ENCODE results near the gene PRPF40B.

Gene PRPF40B

GRCh38 chr12:49588281-49588680 lies 35.1 kb upstream of the PRPF40B start:
- Histone ChIP-seq H4K8ac (ENCODE audit: low read depth, low read length) (no peak overlapping the region), H3K9ac (ENCODE audit: low read length) (no peak overlapping the region), H2AK5ac (ENCODE audit: low read length) (no peak overlapping the region), H2BK15ac (replicated peaks; ENCODE audit: low read depth) (no peak overlapping the region), H3K56ac (ENCODE audit: low read length) (no peak overlapping the region), H3K36me3 (ENCODE audit: control insufficient read depth, insufficient read depth, low read length) (no peaks in the 10 kb centered on the region), H3K79me1 (ENCODE audit: low read length) (no peaks in the 10 kb centered on the region), H3K27me3 (ENCODE audit: insufficient read depth, low read length, poor library complexity) (no peaks in the 10 kb centered on the region), H3K4me1 (ENCODE audit: control insufficient read depth, low read depth, low read length) (no peaks in the 10 kb centered on the region), H3K79me2 (ENCODE audit: control insufficient read depth, insufficient read depth, low read length) (no peaks in the 10 kb centered on the region), H3K23ac (ENCODE audit: low read length) (no peak overlapping the region), H3K18ac (ENCODE audit: low read length) (no peak overlapping the region), H4K5ac (ENCODE audit: low read length) (no peak overlapping the region), H3K4me3 (ENCODE audit: low read length) (no peak overlapping the region), H3K4ac (ENCODE audit: low read depth, low read length) (no peak overlapping the region), H2BK5ac (ENCODE audit: low read length) (no peak overlapping the region), H3K4me2 (ENCODE audit: low read length) (no peak overlapping the region), H3K27ac (ENCODE audit: low read depth, low read length) (no peak overlapping the region), H2BK120ac (ENCODE audit: low read depth, low read length) (no peak overlapping the region)
- WGBS (ENCODE audit: extremely low coverage, insufficient coverage, low lambda C conversion rate): no CpG with 5 or more reads among the region's 7 CpGs
- DNase-seq: no peak

DNA sequence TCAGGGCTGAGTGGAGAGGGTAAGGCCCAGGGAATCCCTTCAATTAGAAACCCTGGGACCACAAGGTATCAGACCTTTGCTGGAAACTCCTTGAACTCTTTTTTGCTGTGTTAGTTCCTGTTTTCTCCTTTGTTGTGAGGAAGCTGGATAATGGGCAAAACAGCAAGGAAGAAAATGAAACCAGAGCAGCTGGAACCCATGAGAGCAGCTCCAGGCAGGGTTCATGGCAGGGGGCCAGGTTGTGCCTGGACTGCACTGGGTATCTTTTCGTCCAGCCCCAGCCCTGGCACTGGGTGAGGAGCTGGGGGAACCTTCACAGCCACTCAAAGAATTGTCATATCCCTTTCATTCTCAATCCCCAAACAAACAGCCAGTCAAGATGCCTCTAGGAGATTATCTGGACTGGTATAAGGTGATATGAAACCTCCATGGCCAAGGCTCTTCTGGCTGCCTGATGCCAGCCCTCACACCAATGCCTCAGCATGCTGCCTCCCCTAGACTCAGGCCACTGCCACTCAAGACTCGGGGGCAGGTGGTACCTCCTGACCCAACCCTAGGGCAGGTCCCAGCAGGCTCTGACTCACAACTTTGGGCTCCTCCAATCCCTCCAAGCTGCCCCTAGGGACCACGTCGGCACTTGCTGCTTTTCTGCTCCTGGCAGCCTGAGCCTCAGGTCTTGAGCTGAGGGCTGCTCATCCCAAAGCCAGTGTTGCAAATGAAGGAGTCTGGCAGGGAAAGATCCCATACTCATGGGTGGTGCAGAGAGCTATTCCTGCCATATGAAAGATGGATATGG lies 34.4 kb upstream of the PRPF40B start:
- Histone ChIP-seq H2AK5ac (ENCODE audit: low read length) (no peak overlapping the region), H3K79me2 (ENCODE audit: control insufficient read depth, insufficient read depth, low read length) (no peaks in the 10 kb centered on the region), H3K36me3 (ENCODE audit: control insufficient read depth, insufficient read depth, low read length) (no peaks in the 10 kb centered on the region), H3K4ac (ENCODE audit: low read depth, low read length) (no peak overlapping the region), H2BK120ac (ENCODE audit: low read depth, low read length) (no peak overlapping the region), H3K23ac (ENCODE audit: low read length) (no peak overlapping the region), H2BK5ac (ENCODE audit: low read length) (no peak overlapping the region), H3K4me3 (ENCODE audit: low read length) (no peak overlapping the region), H3K4me1 (ENCODE audit: control insufficient read depth, low read depth, low read length) (no peaks in the 10 kb centered on the region), H4K5ac (ENCODE audit: low read length) (no peak overlapping the region), H3K4me2 (ENCODE audit: low read length) (no peak overlapping the region), H3K56ac (ENCODE audit: low read length) (no peak overlapping the region), H3K27me3 (ENCODE audit: insufficient read depth, low read length, poor library complexity) (no peaks in the 10 kb centered on the region), H2BK15ac (replicated peaks; ENCODE audit: low read depth) (no peak overlapping the region), H3K79me1 (ENCODE audit: low read length) (no peaks in the 10 kb centered on the region), H3K9ac (ENCODE audit: low read length) (no peak overlapping the region), H3K27ac (ENCODE audit: low read depth, low read length) (no peak overlapping the region), H4K8ac (ENCODE audit: low read depth, low read length) (no peak overlapping the region), H3K18ac (ENCODE audit: low read length) (no peak overlapping the region)
- WGBS (ENCODE audit: extremely low coverage, insufficient coverage, low lambda C conversion rate): no CpG with 5 or more reads among the region's 4 CpGs
- no peak for DNase-seq

DNA sequence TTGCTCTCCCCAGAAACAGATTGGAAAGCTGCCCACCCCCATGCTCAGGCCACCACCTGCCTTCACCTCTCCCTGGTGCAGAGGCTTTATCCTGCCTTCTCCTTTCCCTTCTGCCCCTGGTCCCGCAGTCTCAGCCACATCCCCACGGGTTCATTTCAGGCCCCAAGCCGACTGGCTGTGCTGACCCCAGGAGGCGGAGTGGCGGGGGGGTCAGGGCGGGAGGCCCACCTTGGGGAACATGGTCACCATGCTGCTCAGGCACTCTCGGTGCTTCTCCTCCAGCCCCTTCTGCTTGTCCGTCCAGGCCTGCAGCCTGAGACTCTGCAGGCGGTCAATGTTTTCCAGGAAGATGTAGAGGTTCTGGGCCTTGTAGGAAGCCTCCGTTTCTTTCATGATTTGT lies 24.8 kb upstream of the PRPF40B start:
- Histone ChIP-seq H3K9ac (ENCODE audit: low read length) (no peak overlapping the region), H3K27ac (ENCODE audit: low read depth, low read length) (no peak overlapping the region), H3K23ac (ENCODE audit: low read length) (no peak overlapping the region), H4K8ac (ENCODE audit: low read depth, low read length) (no peak overlapping the region), H3K79me2 (ENCODE audit: control insufficient read depth, insufficient read depth, low read length) (no peaks in the 10 kb centered on the region), H3K4me2 (ENCODE audit: low read length) (no peak overlapping the region), H2BK5ac (ENCODE audit: low read length) (no peak overlapping the region), H4K5ac (ENCODE audit: low read length) (no peak overlapping the region), H3K79me1 (ENCODE audit: low read length) (no peaks in the 10 kb centered on the region), H3K36me3 (ENCODE audit: control insufficient read depth, insufficient read depth, low read length) (no peaks in the 10 kb centered on the region), H3K27me3 (ENCODE audit: insufficient read depth, low read length, poor library complexity) (no peaks in the 10 kb centered on the region), H2BK15ac (replicated peaks; ENCODE audit: low read depth) (no peak overlapping the region), H3K18ac (ENCODE audit: low read length) (no peak overlapping the region), H2AK5ac (ENCODE audit: low read length) (no peak overlapping the region), H3K4ac (ENCODE audit: low read depth, low read length) (no peak overlapping the region), H3K4me3 (ENCODE audit: low read length) (no peak overlapping the region), H3K4me1 (ENCODE audit: control insufficient read depth, low read depth, low read length) (no peaks in the 10 kb centered on the region), H3K56ac (ENCODE audit: low read length) (no peak overlapping the region), H2BK120ac (ENCODE audit: low read depth, low read length) (no peak overlapping the region)
- WGBS (ENCODE audit: extremely low coverage, insufficient coverage, low lambda C conversion rate): no CpG with 5 or more reads among the region's 10 CpGs
- no peak for DNase-seq

DNA sequence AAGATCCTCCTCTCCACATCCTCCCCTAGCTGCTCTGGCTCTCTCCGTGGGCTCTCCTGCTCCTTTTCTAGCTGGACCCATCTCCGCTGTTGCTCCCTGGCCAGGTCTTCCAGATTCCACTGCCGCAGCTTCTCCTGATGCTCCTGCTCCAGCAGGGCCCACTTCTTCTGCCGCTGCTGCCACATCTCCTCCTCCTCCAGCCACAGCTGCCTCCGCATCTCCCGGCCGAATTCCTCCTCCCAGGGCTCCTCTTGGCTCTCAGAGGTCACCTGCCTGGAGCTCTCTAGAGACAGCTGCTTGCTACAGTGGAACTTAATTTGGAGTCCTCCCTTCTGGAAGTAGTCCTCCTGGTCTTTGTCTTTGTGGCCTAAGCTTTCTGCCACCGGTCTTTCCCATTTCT lies 23.4 kb upstream of the PRPF40B start:
- no peaks in the 10 kb centered on the region for H3K79me1 ChIP-seq (ENCODE audit: low read length)
- no peak overlapping the region for H3K4me2 ChIP-seq (ENCODE audit: low read length)
- no peak overlapping the region for H3K23ac ChIP-seq (ENCODE audit: low read length)
- H3K36me3 ChIP-seq (ENCODE audit: control insufficient read depth, insufficient read depth, low read length): no peaks in the 10 kb centered on the region
- no peak overlapping the region for H3K27ac ChIP-seq (ENCODE audit: low read depth, low read length)
- H2BK15ac ChIP-seq (replicated peaks; ENCODE audit: low read depth): no peak overlapping the region
- no peak overlapping the region for H4K8ac ChIP-seq (ENCODE audit: low read depth, low read length)
- no peak overlapping the region for H3K18ac ChIP-seq (ENCODE audit: low read length)
- no peak overlapping the region for H3K4me3 ChIP-seq (ENCODE audit: low read length)
- no peak overlapping the region for H3K4ac ChIP-seq (ENCODE audit: low read depth, low read length)
- no peak overlapping the region for H4K5ac ChIP-seq (ENCODE audit: low read length)
- no peak overlapping the region for H3K56ac ChIP-seq (ENCODE audit: low read length)
- DNase-seq: no peak
- no peak overlapping the region for H3K9ac ChIP-seq (ENCODE audit: low read length)
- H2AK5ac ChIP-seq (ENCODE audit: low read length): no peak overlapping the region
- H3K4me1 ChIP-seq (ENCODE audit: control insufficient read depth, low read depth, low read length): no peaks in the 10 kb centered on the region
- H2BK120ac ChIP-seq (ENCODE audit: low read depth, low read length): no peak overlapping the region
- no peaks in the 10 kb centered on the region for H3K79me2 ChIP-seq (ENCODE audit: control insufficient read depth, insufficient read depth, low read length)
- no CpG with 5 or more reads among the region's 8 CpGs for WGBS (ENCODE audit: extremely low coverage, insufficient coverage, low lambda C conversion rate)
- no peak overlapping the region for H2BK5ac ChIP-seq (ENCODE audit: low read length)
- H3K27me3 ChIP-seq (ENCODE audit: insufficient read depth, low read length, poor library complexity): no peaks in the 10 kb centered on the region

GRCh38 chr12:49603721-49604120 lies 19.6 kb upstream of the PRPF40B start:
- WGBS (ENCODE audit: extremely low coverage, insufficient coverage, low lambda C conversion rate): no CpG with 5 or more reads among the region's 1 CpG
- no peaks in the 10 kb centered on the region for H3K79me2 ChIP-seq (ENCODE audit: control insufficient read depth, insufficient read depth, low read length)
- no peak for DNase-seq
- H3K79me1 ChIP-seq (ENCODE audit: low read length): no peaks in the 10 kb centered on the region
- no peak overlapping the region for H4K8ac ChIP-seq (ENCODE audit: low read depth, low read length)
- H3K23ac ChIP-seq (ENCODE audit: low read length): no peak overlapping the region
- H3K4me1 ChIP-seq (ENCODE audit: control insufficient read depth, low read depth, low read length): no peaks in the 10 kb centered on the region
- no peak overlapping the region for H3K27ac ChIP-seq (ENCODE audit: low read depth, low read length)
- no peak overlapping the region for H2BK15ac ChIP-seq (replicated peaks; ENCODE audit: low read depth)
- no peaks in the 10 kb centered on the region for H3K36me3 ChIP-seq (ENCODE audit: control insufficient read depth, insufficient read depth, low read length)
- no peak overlapping the region for H2AK5ac ChIP-seq (ENCODE audit: low read length)
- no peak overlapping the region for H4K5ac ChIP-seq (ENCODE audit: low read length)
- no peak overlapping the region for H3K56ac ChIP-seq (ENCODE audit: low read length)
- no peak overlapping the region for H3K9ac ChIP-seq (ENCODE audit: low read length)
- H2BK5ac ChIP-seq (ENCODE audit: low read length): no peak overlapping the region
- no peak overlapping the region for H2BK120ac ChIP-seq (ENCODE audit: low read depth, low read length)
- no peak overlapping the region for H3K4ac ChIP-seq (ENCODE audit: low read depth, low read length)
- H3K4me2 ChIP-seq (ENCODE audit: low read length): no peak overlapping the region
- H3K18ac ChIP-seq (ENCODE audit: low read length): no peak overlapping the region
- no peak overlapping the region for H3K4me3 ChIP-seq (ENCODE audit: low read length)
- H3K27me3 ChIP-seq (ENCODE audit: insufficient read depth, low read length, poor library complexity): no peaks in the 10 kb centered on the region

DNA sequence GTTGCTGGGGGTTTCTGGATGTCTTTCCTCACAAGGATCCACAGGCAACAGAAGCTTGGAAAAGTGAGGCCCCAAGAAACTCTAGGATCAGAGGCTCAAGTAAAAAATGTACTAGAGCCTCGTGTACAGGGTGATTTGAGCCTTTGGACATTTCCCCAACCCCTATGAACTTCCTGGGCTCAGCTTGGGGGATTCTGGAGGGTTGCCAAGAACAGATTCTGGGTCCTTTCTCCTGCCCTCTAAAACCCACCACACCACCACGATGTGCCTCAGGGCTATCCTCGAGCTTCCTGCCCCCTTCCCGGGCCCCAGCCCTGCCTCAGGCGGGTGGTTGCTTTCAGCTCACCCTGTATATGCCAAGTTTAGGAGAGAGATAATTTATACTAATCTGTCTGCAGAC lies 18.5 kb upstream of the PRPF40B start:
- no peak overlapping the region for H2BK5ac ChIP-seq (ENCODE audit: low read length)
- H4K8ac ChIP-seq (ENCODE audit: low read depth, low read length): no peak overlapping the region
- DNase-seq: no peak
- H3K4ac ChIP-seq (ENCODE audit: low read depth, low read length): no peak overlapping the region
- no peak overlapping the region for H2BK120ac ChIP-seq (ENCODE audit: low read depth, low read length)
- no peak overlapping the region for H3K27ac ChIP-seq (ENCODE audit: low read depth, low read length)
- no peak overlapping the region for H3K4me2 ChIP-seq (ENCODE audit: low read length)
- no peak overlapping the region for H3K9ac ChIP-seq (ENCODE audit: low read length)
- no peak overlapping the region for H3K23ac ChIP-seq (ENCODE audit: low read length)
- H2AK5ac ChIP-seq (ENCODE audit: low read length): no peak overlapping the region
- H3K4me1 ChIP-seq (ENCODE audit: control insufficient read depth, low read depth, low read length): no peaks in the 10 kb centered on the region
- WGBS (ENCODE audit: extremely low coverage, insufficient coverage, low lambda C conversion rate): no CpG with 5 or more reads among the region's 5 CpGs
- H3K4me3 ChIP-seq (ENCODE audit: low read length): no peak overlapping the region
- no peak overlapping the region for H2BK15ac ChIP-seq (replicated peaks; ENCODE audit: low read depth)
- no peak overlapping the region for H3K56ac ChIP-seq (ENCODE audit: low read length)
- no peaks in the 10 kb centered on the region for H3K79me2 ChIP-seq (ENCODE audit: control insufficient read depth, insufficient read depth, low read length)
- H3K18ac ChIP-seq (ENCODE audit: low read length): no peak overlapping the region
- no peak overlapping the region for H4K5ac ChIP-seq (ENCODE audit: low read length)
- H3K36me3 ChIP-seq (ENCODE audit: control insufficient read depth, insufficient read depth, low read length): no peaks in the 10 kb centered on the region
- no peaks in the 10 kb centered on the region for H3K27me3 ChIP-seq (ENCODE audit: insufficient read depth, low read length, poor library complexity)
- H3K79me1 ChIP-seq (ENCODE audit: low read length): no peaks in the 10 kb centered on the region

All from mesendoderm (in vitro differentiated cells).